ENCODE measurements around the gene CDC42BPA. TPM values are rescaled to one million over a fixed set of nuclear protein-coding genes. Genes with fewer than 3 reads are reported as not detected.

The CDC42BPA gene
- total RNA-seq, 3 donors from 2014 or later, result 39.8 to 54.7 (median 46.7) TPM

DNA sequence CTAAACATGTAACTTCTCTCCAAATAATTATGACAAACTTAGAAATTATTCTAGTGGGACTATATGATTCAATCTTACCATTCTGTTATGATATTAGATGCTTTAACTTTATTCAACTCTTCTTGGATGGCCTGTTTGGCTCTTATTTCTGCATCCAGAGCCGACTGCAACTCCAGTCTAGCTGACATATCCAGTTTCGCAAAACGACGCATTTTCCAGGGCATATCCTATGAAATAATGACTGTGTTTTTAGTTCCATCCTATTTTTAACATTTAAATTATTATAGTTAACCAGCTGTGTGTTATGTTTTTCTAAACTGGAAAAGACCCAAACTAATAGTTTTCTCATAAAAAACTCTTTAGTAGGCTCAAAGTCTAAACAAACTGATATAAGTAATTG, 244.5 kb downstream of the CDC42BPA start:
- TF ChIP-seq POLR2A (IDR thresholded peaks at IDR 0.05), result no peak
- TF ChIP-seq, protein P1, sequence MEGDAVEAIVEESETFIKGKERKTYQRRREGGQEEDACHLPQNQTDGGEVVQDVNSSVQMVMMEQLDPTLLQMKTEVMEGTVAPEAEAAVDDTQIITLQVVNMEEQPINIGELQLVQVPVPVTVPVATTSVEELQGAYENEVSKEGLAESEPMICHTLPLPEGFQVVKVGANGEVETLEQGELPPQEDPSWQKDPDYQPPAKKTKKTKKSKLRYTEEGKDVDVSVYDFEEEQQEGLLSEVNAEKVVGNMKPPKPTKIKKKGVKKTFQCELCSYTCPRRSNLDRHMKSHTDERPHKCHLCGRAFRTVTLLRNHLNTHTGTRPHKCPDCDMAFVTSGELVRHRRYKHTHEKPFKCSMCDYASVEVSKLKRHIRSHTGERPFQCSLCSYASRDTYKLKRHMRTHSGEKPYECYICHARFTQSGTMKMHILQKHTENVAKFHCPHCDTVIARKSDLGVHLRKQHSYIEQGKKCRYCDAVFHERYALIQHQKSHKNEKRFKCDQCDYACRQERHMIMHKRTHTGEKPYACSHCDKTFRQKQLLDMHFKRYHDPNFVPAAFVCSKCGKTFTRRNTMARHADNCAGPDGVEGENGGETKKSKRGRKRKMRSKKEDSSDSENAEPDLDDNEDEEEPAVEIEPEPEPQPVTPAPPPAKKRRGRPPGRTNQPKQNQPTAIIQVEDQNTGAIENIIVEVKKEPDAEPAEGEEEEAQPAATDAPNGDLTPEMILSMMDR (IDR thresholded peaks at IDR 0.05), result no peak
- no peak for TF ChIP-seq POLR2AphosphoS5 (IDR thresholded peaks at IDR 0.05)
- H3K9me3 ChIP-seq, result no peaks in the 10 kb centered on the region
- no peak overlapping the region for H3K27ac ChIP-seq
- intact Hi-C loops (cut with DNase I; ENCODE audit: low total_unique reads), result no loop called here
- H3K36me3 ChIP-seq, result no peaks in the 10 kb centered on the region
- no peak overlapping the region for H3K4me3 ChIP-seq
- no peak for DNase-seq (ENCODE audit: low spot score in 2 of 2)
- H3K27me3 ChIP-seq, result no peaks in the 10 kb centered on the region
- H3K4me1 ChIP-seq, result no peaks in the 10 kb centered on the region

DNA sequence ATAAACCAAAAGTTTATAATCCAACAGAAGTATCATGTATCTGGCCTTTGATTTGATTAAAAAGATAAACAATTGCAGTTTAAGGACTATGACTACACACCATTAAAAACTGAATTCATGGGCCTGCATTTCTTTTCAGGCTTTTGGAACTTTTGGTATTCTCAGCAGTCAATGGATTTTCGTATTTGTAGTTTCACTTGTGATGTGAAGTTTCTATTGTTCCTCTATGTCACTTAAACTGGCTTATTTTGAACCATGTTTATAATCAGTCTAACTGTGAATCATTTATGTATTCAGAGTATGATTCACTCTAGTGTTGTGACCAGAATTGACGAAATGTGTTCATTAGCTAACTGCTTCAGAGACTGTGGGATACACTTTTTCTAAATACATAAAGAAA, 245.3 kb downstream of the CDC42BPA start:
- Histone ChIP-seq H3K4me3 (no peak overlapping the region), H3K27me3 (no peaks in the 10 kb centered on the region), H3K4me1 (no peaks in the 10 kb centered on the region), H3K9me3 (no peaks in the 10 kb centered on the region), H3K36me3 (no peaks in the 10 kb centered on the region), H3K27ac (no peak overlapping the region)
- TF ChIP-seq POLR2A (IDR thresholded peaks at IDR 0.05), result no peak
- TF ChIP-seq, protein P1 (IDR thresholded peaks at IDR 0.05), result no peak
- DNase-seq (ENCODE audit: low spot score in 2 of 2), result no peak
- intact Hi-C loops (cut with DNase I; ENCODE audit: low total_unique reads), result no loop called here

DNA sequence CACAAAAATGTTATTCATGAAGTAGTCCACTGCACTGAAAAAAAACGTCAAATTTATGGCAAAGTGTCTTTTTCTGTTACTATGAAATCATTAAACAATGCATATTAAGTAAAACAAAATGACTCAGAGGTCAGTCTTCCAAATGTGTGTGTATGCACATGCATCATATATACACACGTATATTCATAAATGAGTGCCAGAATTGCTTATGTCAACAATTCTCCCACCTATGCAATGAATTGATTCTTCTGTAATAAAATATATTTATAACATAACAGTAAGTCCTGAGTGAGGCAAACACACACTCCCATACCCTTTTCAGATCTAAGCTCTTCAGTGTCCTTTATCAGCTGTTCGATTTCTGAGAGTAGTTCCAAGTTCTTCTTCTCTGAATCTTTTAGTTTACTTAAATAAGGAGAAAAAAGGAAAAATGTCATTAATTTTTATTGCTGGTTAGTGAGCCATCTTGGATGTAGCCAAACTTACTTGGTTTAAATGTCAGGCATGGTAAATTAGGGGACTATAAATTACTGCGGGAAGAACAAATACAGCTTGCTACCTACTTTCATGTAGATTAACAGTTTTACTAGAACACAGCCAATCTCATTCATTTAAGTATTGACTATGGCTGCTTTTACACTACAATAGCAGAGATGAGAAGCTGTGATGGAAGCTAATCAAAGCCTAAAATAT, 246.3 kb downstream of the CDC42BPA start:
- TF ChIP-seq POLR2AphosphoS5 (IDR thresholded peaks at IDR 0.05), result no peak
- TF ChIP-seq POLR2A (IDR thresholded peaks at IDR 0.05), result no peak
- TF ChIP-seq, protein P1 (IDR thresholded peaks at IDR 0.05), result no peak
- no peaks in the 10 kb centered on the region for H3K27me3 ChIP-seq
- no peaks in the 10 kb centered on the region for H3K4me1 ChIP-seq
- no peaks in the 10 kb centered on the region for H3K36me3 ChIP-seq
- intact Hi-C loops (cut with DNase I; ENCODE audit: low total_unique reads), result no loop called here
- H3K4me3 ChIP-seq, result no peak overlapping the region
- no peaks in the 10 kb centered on the region for H3K9me3 ChIP-seq
- H3K27ac ChIP-seq, result no peak overlapping the region
- DNase-seq (ENCODE audit: low spot score in 2 of 2), result no peak

DNA sequence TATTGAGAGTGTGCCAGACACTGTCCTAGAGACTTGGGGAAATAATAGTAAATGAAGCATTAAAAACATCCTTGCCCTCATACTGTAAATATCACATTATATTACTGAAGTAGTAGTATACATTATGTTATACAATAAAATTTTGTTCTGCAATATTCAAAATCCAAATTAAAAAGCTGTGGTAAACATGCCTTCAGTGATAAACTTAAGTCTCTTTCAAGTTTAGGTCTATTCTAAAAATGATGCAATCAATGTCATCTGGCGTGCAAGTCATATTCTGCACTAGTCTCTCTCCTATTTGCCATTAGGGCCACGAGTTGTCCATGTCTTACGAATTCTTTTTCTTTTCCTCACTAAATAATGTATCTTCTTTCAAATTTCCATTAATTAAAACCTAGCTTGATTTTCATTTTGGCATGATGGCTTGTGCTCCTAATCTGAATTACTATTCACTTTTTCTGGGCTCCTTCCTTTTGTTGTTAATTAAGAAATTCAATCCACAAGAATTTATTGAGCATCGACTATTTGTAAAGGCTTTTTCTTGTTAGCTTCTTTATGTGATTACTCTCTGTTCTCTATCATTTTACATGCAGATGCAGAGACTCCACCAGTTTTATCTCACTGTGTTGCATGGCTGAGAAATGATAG, 247.5 kb downstream of the CDC42BPA start:
- H3K9me3 ChIP-seq, result no peaks in the 10 kb centered on the region
- TF ChIP-seq POLR2A (IDR thresholded peaks at IDR 0.05), result no peak
- TF ChIP-seq, protein P1 (IDR thresholded peaks at IDR 0.05), result no peak
- no peak for TF ChIP-seq POLR2AphosphoS5 (IDR thresholded peaks at IDR 0.05)
- DNase-seq (ENCODE audit: low spot score in 2 of 2), result no peak
- intact Hi-C loops (cut with DNase I; ENCODE audit: low total_unique reads), result no loop called here
- no peaks in the 10 kb centered on the region for H3K27me3 ChIP-seq
- H3K36me3 ChIP-seq, result no peaks in the 10 kb centered on the region
- H3K4me3 ChIP-seq, result no peak overlapping the region
- no peak overlapping the region for H3K27ac ChIP-seq
- H3K4me1 ChIP-seq, result no peaks in the 10 kb centered on the region

DNA sequence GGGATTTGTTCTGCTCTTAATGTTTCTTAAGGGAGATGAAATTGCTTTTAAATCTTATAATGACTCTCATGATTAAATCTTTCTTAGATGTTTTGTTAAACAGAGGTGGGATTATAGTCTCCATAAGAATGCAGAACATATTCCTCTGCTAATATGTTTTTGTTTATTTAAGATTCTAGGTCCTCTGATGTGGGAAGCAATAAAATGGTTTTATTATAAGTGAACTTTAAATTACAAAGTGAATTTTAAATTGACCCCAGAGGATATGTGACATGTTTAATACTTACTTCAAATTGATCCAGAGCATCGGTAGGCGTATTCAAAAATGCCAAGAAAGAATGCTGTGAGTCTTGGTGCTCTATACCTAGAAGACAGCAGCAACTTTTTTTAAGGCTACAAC, 248.8 kb downstream of the CDC42BPA start:
- Histone ChIP-seq H3K36me3 (no peaks in the 10 kb centered on the region), H3K27me3 (no peaks in the 10 kb centered on the region), H3K4me1 (no peaks in the 10 kb centered on the region), H3K9me3 (no peaks in the 10 kb centered on the region), H3K4me3 (no peak overlapping the region), H3K27ac (no peak overlapping the region)
- TF ChIP-seq POLR2AphosphoS5 (IDR thresholded peaks at IDR 0.05) (no peak), POLR2A (IDR thresholded peaks at IDR 0.05) (no peak)
- TF ChIP-seq, protein P1 (IDR thresholded peaks at IDR 0.05), result no peak
- DNase-seq (ENCODE audit: low spot score in 2 of 2), result no peak
- intact Hi-C loops (cut with DNase I; ENCODE audit: low total_unique reads), result no loop called here
